ENCODE results near the gene WWP2.

DNA sequence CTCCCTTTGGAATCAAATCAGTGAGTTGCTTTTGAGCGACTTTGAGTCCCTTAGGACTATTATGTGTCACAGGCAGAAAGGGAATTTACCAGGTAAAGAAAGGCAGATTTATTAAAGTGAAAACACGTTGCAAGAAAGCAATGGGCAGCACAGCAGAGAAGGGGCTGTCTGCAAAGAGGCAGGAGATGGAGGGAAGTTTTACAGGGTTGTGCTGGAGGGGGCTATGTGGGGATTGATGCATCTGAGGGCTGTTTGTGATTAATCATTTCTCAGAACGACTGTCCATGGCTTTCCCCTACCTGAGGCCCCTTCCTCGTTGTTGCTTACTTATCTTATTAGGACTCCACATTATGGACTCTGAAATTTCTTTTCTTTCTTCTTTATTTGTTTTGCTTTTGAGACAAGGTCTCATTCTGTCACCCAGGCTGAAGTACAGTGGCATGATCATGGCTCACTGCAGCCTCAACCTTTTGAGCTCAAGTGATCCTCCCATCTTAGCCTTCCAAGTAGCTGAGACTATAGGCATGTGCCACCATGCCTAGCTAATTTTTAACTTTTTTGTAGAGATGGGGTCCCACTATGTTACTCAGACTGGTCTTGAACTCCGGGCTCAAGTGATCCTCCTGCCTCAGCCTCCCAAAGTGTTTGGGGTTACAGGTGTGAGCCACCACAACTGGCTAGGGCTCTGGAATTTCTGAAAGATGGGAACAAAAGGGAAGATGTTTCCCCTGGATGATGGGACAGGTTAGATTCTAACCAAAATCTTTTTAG, 5.5 kb downstream of the WWP2 start:
- TF ChIP-seq, protein P1, sequence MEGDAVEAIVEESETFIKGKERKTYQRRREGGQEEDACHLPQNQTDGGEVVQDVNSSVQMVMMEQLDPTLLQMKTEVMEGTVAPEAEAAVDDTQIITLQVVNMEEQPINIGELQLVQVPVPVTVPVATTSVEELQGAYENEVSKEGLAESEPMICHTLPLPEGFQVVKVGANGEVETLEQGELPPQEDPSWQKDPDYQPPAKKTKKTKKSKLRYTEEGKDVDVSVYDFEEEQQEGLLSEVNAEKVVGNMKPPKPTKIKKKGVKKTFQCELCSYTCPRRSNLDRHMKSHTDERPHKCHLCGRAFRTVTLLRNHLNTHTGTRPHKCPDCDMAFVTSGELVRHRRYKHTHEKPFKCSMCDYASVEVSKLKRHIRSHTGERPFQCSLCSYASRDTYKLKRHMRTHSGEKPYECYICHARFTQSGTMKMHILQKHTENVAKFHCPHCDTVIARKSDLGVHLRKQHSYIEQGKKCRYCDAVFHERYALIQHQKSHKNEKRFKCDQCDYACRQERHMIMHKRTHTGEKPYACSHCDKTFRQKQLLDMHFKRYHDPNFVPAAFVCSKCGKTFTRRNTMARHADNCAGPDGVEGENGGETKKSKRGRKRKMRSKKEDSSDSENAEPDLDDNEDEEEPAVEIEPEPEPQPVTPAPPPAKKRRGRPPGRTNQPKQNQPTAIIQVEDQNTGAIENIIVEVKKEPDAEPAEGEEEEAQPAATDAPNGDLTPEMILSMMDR (IDR thresholded peaks at IDR 0.05): no peak
- no peak for TF ChIP-seq POLR2A (IDR thresholded peaks at IDR 0.05)

Measured in tibial nerve (tissue), 3 donors.